Mammary epithelial cell (primary cell): ENCODE results near the gene TUBE1.

Source experiments
- EZH2 ChIP-seq: IDR thresholded peaks from 2 replicates; pipeline ENCODE4 v1.6.1; 2012; ENCODE audit warnings: low read length, inconsistent platforms, borderline replicate concordance
- TF ChIP-seq, protein P1 (sequence below), 2 donors: IDR thresholded peaks in 1 of 2; conservative IDR thresholded peaks in 1 of 2; 2 replicates each; pipeline ENCODE4 v1.5.1; 2011 to 2012; ENCODE audit warnings: inconsistent platforms in 2 of 2, low read length in 2 of 2, mild to moderate bottlenecking in 2 of 2, control low read depth in 1 of 2, low read depth in 1 of 2; ENCODE audit not compliant: insufficient read depth in 1 of 2; ENCODE audit errors: extremely low read depth in 1 of 2

GRCh38 chr6:112113918-112114317 is 26.6 kb upstream of the TUBE1 start:
- TF ChIP-seq, protein P1, sequence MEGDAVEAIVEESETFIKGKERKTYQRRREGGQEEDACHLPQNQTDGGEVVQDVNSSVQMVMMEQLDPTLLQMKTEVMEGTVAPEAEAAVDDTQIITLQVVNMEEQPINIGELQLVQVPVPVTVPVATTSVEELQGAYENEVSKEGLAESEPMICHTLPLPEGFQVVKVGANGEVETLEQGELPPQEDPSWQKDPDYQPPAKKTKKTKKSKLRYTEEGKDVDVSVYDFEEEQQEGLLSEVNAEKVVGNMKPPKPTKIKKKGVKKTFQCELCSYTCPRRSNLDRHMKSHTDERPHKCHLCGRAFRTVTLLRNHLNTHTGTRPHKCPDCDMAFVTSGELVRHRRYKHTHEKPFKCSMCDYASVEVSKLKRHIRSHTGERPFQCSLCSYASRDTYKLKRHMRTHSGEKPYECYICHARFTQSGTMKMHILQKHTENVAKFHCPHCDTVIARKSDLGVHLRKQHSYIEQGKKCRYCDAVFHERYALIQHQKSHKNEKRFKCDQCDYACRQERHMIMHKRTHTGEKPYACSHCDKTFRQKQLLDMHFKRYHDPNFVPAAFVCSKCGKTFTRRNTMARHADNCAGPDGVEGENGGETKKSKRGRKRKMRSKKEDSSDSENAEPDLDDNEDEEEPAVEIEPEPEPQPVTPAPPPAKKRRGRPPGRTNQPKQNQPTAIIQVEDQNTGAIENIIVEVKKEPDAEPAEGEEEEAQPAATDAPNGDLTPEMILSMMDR (conservative IDR thresholded peaks at IDR 0.05 in 1 of 2, IDR thresholded peaks at IDR 0.05 in 1 of 2; ENCODE audit: extremely low read depth in 1 of 2, insufficient read depth in 1 of 2, low read depth in 1 of 2, low read length in 2 of 2), result no peak
- TF ChIP-seq EZH2, result no peak
